Measurements from ENCODE around the gene HSPB2.
"Not testable (repeated sequence)": the region's sequence is repeated elsewhere in the genome, so short reads cannot be mapped to it uniquely, and the experiment has no call there.

The HSPB2 gene
- 0 reads per million in 9 experiments for total RNA-seq

GRCh38 chr11:111912535-111912934, at the start of gene HSPB2:
TSS of gene HSPB2 (plus strand) at chr11:111912734. CDS start at chr11:111912830, 96 bp downstream.
- H3K27ac Mint-ChIP-seq: no peak within 1 kb of the TSS
- ATAC-seq (replicated peaks) (no peak), DNase-seq (no peak)
- H3K4me1 Mint-ChIP-seq (ENCODE audit: low read depth in 2 of 2): peaks cover 0 to 2% of the 10 kb centered on the region in 2 donors
- no peak within 1 kb of the TSS for H3K4me3 Mint-ChIP-seq
- no peaks in the 10 kb centered on the region for H3K36me3 Mint-ChIP-seq (ENCODE audit: insufficient read depth)
- no peaks in the 10 kb centered on the region for H3K9me3 Mint-ChIP-seq
- H3K27me3 Mint-ChIP-seq: peaks cover 75 to 92% of the 10 kb centered on the region in 2 donors

GRCh38 chr11:111870113-111870512, 42.4 kb upstream of the HSPB2 start:
- Mint-ChIP-seq H3K4me3 (peak overlapping the region in 1 of 2 donors; percentile 91), H3K4me1 (ENCODE audit: low read depth in 2 of 2) (peaks cover 17 to 19% of the 10 kb centered on the region in 2 donors), H3K27ac (peak overlapping the region in 1 of 2 donors; percentile 94), H3K36me3 (ENCODE audit: insufficient read depth) (peaks cover 56% of the 10 kb centered on the region), H3K9me3 (no peaks in the 10 kb centered on the region), H3K27me3 (no peaks in the 10 kb centered on the region)
- no peak for DNase-seq
- no peak for ATAC-seq (replicated peaks)

DNA sequence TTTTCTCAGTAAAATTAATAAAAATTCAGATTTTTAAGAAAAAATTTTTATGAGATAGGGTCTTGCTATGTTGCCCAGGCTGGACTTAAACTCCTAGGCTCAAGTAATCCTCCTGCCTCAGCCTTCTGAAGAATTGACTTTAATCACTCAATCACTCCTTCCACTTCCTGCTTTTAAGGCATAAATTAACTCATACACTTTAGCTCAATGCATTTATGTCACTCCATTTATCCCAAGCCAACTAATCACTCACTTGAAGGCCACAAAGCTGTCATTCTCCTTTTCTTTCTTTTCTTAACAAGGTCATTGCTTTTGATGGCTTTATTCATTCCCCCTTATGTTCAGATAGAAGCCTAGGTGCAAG, 42.0 kb upstream of the HSPB2 start:
- H3K9me3 Mint-ChIP-seq: no peaks in the 10 kb centered on the region
- H3K27ac Mint-ChIP-seq: peak overlapping the region; percentile 94 to 96
- H3K27me3 Mint-ChIP-seq: no peaks in the 10 kb centered on the region
- no peak for DNase-seq
- no peak for ATAC-seq (replicated peaks)
- H3K36me3 Mint-ChIP-seq (ENCODE audit: insufficient read depth): peaks cover 53% of the 10 kb centered on the region
- H3K4me3 Mint-ChIP-seq: peak overlapping the region; percentile 91 to 92
- H3K4me1 Mint-ChIP-seq (ENCODE audit: low read depth in 2 of 2): peaks cover 17 to 19% of the 10 kb centered on the region in 2 donors

DNA sequence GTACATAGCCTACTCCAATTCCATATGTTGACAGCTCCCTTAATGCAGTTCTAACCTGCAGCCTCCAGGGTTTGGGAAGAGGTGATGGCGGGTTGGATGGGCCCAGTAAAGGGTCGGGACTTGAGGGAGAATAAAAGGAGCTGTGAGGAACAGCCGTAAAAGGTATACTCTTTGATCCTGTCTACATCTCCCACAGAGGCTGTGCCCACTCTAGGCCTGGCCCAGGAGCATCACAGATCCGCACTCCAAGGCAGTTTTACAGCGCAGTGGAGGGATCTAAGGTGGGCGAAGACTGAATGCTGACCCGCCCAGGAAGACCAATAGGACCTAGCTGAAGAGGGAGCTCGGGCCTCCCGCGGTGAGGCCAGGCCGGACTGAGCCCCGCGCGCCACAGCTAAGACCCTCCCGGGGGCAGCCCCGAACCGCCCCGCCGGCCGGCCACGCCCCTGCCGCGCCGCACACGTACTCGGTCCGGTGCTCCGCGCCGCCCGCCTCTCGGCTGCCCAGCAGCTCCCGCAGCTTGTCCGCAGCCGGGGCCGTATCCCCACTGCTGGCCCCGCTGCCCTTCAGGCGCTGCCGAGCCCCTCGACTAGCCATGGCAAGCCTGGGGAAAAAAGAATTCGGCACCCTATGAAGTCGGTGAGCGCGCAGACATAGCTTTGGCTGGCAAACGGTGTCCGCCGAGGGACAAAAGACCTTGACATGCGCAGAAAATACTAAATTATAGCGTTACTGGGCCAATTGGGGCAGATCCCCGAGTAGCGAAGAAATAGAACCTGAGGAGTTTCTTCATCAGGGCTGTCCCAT, 41.4 kb upstream of the HSPB2 start, which contains the start of gene ALG9:
Gene ALG9, minus strand, starts transcription at position 696 of the 807 bp plus-strand sequence. Its CDS starts 99 bp downstream, at position 597.
- ATAC-seq (replicated peaks) (peak; percentile 87), DNase-seq (peak; percentile 87 to 89 (median 88))
- H3K27ac Mint-ChIP-seq: peak within 1 kb of the TSS; percentile 94 to 96
- H3K9me3 Mint-ChIP-seq: no peaks in the 10 kb centered on the region
- peak within 1 kb of the TSS; percentile 91 to 92 for H3K4me3 Mint-ChIP-seq
- no peaks in the 10 kb centered on the region for H3K27me3 Mint-ChIP-seq
- peaks cover 17 to 19% of the 10 kb centered on the region in 2 donors for H3K4me1 Mint-ChIP-seq (ENCODE audit: low read depth in 2 of 2)
- peaks cover 47% of the 10 kb centered on the region for H3K36me3 Mint-ChIP-seq (ENCODE audit: insufficient read depth)

DNA sequence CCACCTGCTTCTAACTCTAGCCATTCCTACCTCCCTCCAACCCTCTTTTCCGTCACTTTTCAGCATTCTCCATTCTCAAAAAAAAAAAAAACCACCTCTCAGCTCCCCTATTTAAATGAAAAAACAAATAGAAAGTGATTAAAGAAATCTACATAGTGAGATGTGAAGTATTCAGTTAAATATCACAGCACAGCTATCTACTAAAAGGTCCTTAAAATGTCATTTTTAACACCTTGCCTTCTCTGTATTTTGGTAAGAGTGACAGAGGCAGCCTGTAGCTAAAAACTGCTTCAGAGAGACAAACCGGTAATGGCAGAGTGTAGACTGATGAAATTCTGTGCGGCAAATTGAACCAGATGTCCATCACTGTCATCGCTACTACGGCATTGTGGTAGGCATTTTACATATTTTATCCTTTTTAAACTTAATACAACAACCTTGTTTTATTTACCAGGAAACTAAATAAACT, 40.8 kb upstream of the HSPB2 start:
- peak overlapping the region; percentile 94 to 96 for H3K27ac Mint-ChIP-seq
- H3K4me1 Mint-ChIP-seq (ENCODE audit: low read depth in 2 of 2): peaks cover 17 to 19% of the 10 kb centered on the region in 2 donors
- no peaks in the 10 kb centered on the region for H3K9me3 Mint-ChIP-seq
- H3K27me3 Mint-ChIP-seq: no peaks in the 10 kb centered on the region
- DNase-seq: no peak
- peaks cover 40% of the 10 kb centered on the region for H3K36me3 Mint-ChIP-seq (ENCODE audit: insufficient read depth)
- peak overlapping the region; percentile 91 to 92 for H3K4me3 Mint-ChIP-seq
- no peak for ATAC-seq (replicated peaks)

DNA sequence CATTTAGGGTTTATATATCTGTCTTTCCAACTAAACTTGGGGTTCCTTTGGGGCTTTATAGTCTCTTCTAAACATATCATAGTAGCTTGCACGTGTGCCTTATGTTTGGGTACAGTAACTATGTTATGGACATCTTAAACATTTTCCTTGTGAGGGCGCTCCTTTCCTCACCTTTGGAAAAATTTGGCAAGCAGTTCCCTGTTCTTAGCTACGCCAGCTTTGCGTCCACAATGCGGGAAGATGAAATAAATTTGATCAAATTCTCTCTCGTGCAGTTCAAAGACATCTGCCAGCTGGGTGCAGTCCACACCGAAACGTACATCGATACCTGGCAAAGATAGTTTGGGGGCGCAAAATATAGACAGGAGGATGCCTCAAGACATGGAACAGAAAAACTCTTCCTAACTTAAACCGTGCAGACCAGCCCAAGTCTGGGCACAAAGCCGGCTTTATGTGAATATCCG, 34.1 kb upstream of the HSPB2 start:
- no peak for DNase-seq
- peak; percentile 0 for ATAC-seq (replicated peaks)
- no peaks in the 10 kb centered on the region for H3K27me3 Mint-ChIP-seq
- H3K36me3 Mint-ChIP-seq (ENCODE audit: insufficient read depth): peaks cover 21% of the 10 kb centered on the region
- peaks cover 3 to 6% of the 10 kb centered on the region in 2 donors for H3K9me3 Mint-ChIP-seq
- H3K27ac Mint-ChIP-seq: peak overlapping the region; percentile 99
- H3K4me3 Mint-ChIP-seq: peak overlapping the region; percentile 80 to 82
- peaks cover 13 to 14% of the 10 kb centered on the region in 2 donors for H3K4me1 Mint-ChIP-seq (ENCODE audit: low read depth in 2 of 2)

GRCh38 chr11:111878849-111879636, 33.5 kb upstream of the HSPB2 start, which contains the start of the genes CFAP68 and FDXACB1:
TSS of gene CFAP68 (plus strand) at chr11:111879541. CDS start at chr11:111879561, 20 bp downstream.
TSS of gene FDXACB1 (minus strand) at chr11:111879165. CDS start at chr11:111879132, 33 bp downstream.
- Mint-ChIP-seq H3K4me3 (peak within 1 kb of the TSS; percentile 80 to 82), H3K27ac (peak within 1 kb of the TSS; percentile 99), H3K36me3 (ENCODE audit: insufficient read depth) (peaks cover 21% of the 10 kb centered on the region), H3K9me3 (peaks cover 3 to 6% of the 10 kb centered on the region in 2 donors), H3K27me3 (no peaks in the 10 kb centered on the region), H3K4me1 (ENCODE audit: low read depth in 2 of 2) (peaks cover 13 to 14% of the 10 kb centered on the region in 2 donors)
- peak; percentile 94 to 97 (median 96) for DNase-seq
- ATAC-seq (replicated peaks): peak; percentile 88

GRCh38 chr11:111879637-111879960, 32.9 kb upstream of the HSPB2 start:
- ATAC-seq (replicated peaks) (peak; percentile 1), DNase-seq (peak in 1 of 3 experiments; percentile 0)
- Mint-ChIP-seq H3K4me3 (peak overlapping the region; percentile 80 to 82), H3K36me3 (ENCODE audit: insufficient read depth) (peaks cover 18% of the 10 kb centered on the region), H3K4me1 (ENCODE audit: low read depth in 2 of 2) (peaks cover 13 to 14% of the 10 kb centered on the region in 2 donors), H3K9me3 (peaks cover 3 to 6% of the 10 kb centered on the region in 2 donors), H3K27ac (peak overlapping the region; percentile 99), H3K27me3 (no peaks in the 10 kb centered on the region)

- Mint-ChIP-seq H3K36me3 (ENCODE audit: insufficient read depth) (peaks cover 15% of the 10 kb centered on the region), H3K4me3 (no peak overlapping the region), H3K4me1 (ENCODE audit: low read depth in 2 of 2) (peaks cover 13 to 14% of the 10 kb centered on the region in 2 donors), H3K27me3 (no peaks in the 10 kb centered on the region), H3K27ac (no peak overlapping the region), H3K9me3 (peaks cover 3 to 6% of the 10 kb centered on the region in 2 donors)
- no peak for ATAC-seq (replicated peaks)
- DNase-seq: no peak
These were observed 30.3 kb upstream of the HSPB2 start for GRCh38 chr11:111882202-111882601.

- H3K9me3 Mint-ChIP-seq; ATAC-seq (replicated peaks); H3K36me3 Mint-ChIP-seq (ENCODE audit: insufficient read depth); H3K4me1 Mint-ChIP-seq (ENCODE audit: low read depth in 2 of 2); H3K4me3 Mint-ChIP-seq; H3K27ac Mint-ChIP-seq; H3K27me3 Mint-ChIP-seq; DNase-seq: not testable (repeated sequence)
These were observed 27.5 kb upstream of the HSPB2 start for GRCh38 chr11:111885053-111885452.

- no peak overlapping the region for H3K4me3 Mint-ChIP-seq
- DNase-seq (no peak), ATAC-seq (replicated peaks) (no peak)
- H3K4me1 Mint-ChIP-seq (ENCODE audit: low read depth in 2 of 2): no peaks in the 10 kb centered on the region
- H3K36me3 Mint-ChIP-seq (ENCODE audit: insufficient read depth): peaks cover 9% of the 10 kb centered on the region
- no peak overlapping the region for H3K27ac Mint-ChIP-seq
- no peaks in the 10 kb centered on the region for H3K27me3 Mint-ChIP-seq
- no peaks in the 10 kb centered on the region for H3K9me3 Mint-ChIP-seq
These were observed 26.5 kb upstream of the HSPB2 start for GRCh38 chr11:111886032-111886431.

DNA sequence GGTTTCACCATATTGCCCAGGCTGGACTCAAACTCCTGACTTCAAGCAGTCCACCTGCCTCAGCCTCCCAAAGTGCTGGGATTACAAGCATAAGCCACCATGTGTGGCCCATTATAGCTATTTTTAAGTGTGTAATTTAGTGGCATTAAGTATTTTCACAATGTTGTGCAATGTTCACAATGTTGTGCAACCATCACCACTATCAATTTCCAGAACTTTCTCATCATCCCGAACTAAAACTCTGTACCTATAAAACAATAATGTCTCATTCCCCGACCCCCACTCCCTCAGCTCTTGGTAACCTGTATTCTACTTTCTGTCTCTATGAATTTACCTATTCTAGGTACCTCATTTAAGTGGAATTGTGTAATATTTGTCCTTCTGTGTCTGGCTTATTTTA, 25.7 kb upstream of the HSPB2 start:
- ATAC-seq (replicated peaks) (no peak), DNase-seq (no peak)
- H3K36me3 Mint-ChIP-seq (ENCODE audit: insufficient read depth): peaks cover 9% of the 10 kb centered on the region
- H3K27me3 Mint-ChIP-seq: no peaks in the 10 kb centered on the region
- no peak overlapping the region for H3K4me3 Mint-ChIP-seq
- H3K4me1 Mint-ChIP-seq (ENCODE audit: low read depth in 2 of 2): no peaks in the 10 kb centered on the region
- no peaks in the 10 kb centered on the region for H3K9me3 Mint-ChIP-seq
- H3K27ac Mint-ChIP-seq: no peak overlapping the region

GRCh38 chr11:111905411-111905810, 7.1 kb upstream of the HSPB2 start:
- peaks cover 30 to 37% of the 10 kb centered on the region in 2 donors for H3K27me3 Mint-ChIP-seq
- no peaks in the 10 kb centered on the region for H3K36me3 Mint-ChIP-seq (ENCODE audit: insufficient read depth)
- no peak overlapping the region for H3K27ac Mint-ChIP-seq
- no peaks in the 10 kb centered on the region for H3K4me1 Mint-ChIP-seq (ENCODE audit: low read depth in 2 of 2)
- ATAC-seq (replicated peaks) (no peak), DNase-seq (no peak)
- H3K4me3 Mint-ChIP-seq: no peak overlapping the region
- peaks cover 0 to 2% of the 10 kb centered on the region in 2 donors for H3K9me3 Mint-ChIP-seq
